Omental fat pad (tissue), 4 donors: ENCODE measurements around the gene C4A. TPM values are rescaled to one million over a fixed set of nuclear protein-coding genes. Genes with fewer than 3 reads are reported as not detected.
"Not testable (repeated sequence)": the region's sequence is repeated elsewhere in the genome, so short reads cannot be mapped to it uniquely, and the experiment has no call there.

ENCODE experiments used
- ATAC-seq: fragments of 150-250 bp; one replicate; pipeline ENCODE4 v1.9.1; 2016; ENCODE audit warnings: mild to moderate bottlenecking, moderate library complexity; ENCODE audit not compliant: low FRiP score
- DNase-seq: peaks from one replicate; pipeline ENCODE4 v3.0.0-alpha.2; 2019; ENCODE audit warnings: low spot score
- CTCF ChIP-seq, 3 donors: fragments of 450-650 bp; IDR thresholded peaks; one replicate each; pipeline ENCODE4 v1.5.1; 2016 to 2017; ENCODE audit warnings: antibody characterized with exemption in 3 of 3, mild to moderate bottlenecking in 3 of 3, moderate library complexity in 2 of 3
- small RNA-seq: library from RNA; depleted of rRNA; stranded (forward); fragments of <200 nt; gene quantifications from one replicate; pipeline ENCODE3, GENCODE V24; 2016
- total RNA-seq, 4 donors: library from RNA; depleted of rRNA; stranded (reverse); fragments of >200 nt; gene quantifications; one replicate each; pipeline ENCODE4 v1.1.0, GENCODE V29; 2016

C4A gene
- total RNA-seq, 4 donors from 2014 or later = 16.6 to 652 (median 239) TPM

- ATAC-seq (no peak), DNase-seq (no peak)
- TF ChIP-seq CTCF (IDR thresholded peaks at IDR 0.05) = no peak
These were observed 64.7 kb downstream of the C4A start for GRCh38 chr6:32046450-32047083.

- DNase-seq (peak; percentile 46), ATAC-seq (peak; percentile 51)
- TF ChIP-seq CTCF (IDR thresholded peaks at IDR 0.05) = no peak
These were observed 65.2 kb downstream of the C4A start for GRCh38 chr6:32047084-32047478.

- DNase-seq = no peak
- no peak for ATAC-seq
- TF ChIP-seq CTCF (IDR thresholded peaks at IDR 0.05) = no peak
These were observed 65.6 kb downstream of the C4A start for GRCh38 chr6:32047539-32047854.

GRCh38 chr6:32047855-32048766 is 66.3 kb downstream of the C4A start:
- DNase-seq (peak; percentile 76), ATAC-seq (peak; percentile 34)
- no peak for TF ChIP-seq CTCF (IDR thresholded peaks at IDR 0.05)

GRCh38 chr6:32049149-32049548 is 67.3 kb downstream of the C4A start:
- DNase-seq = not testable (repeated sequence)

GRCh38 chr6:32049736-32050135 is 67.9 kb downstream of the C4A start:
- DNase-seq, ATAC-seq: not testable (repeated sequence)

More at GRCh38 chr6:32049149-32049548, 67.3 kb downstream of the C4A start:
- not testable (repeated sequence) for ATAC-seq

GRCh38 chr6:32050562-32050961 is 68.7 kb downstream of the C4A start:
- ATAC-seq (no peak), DNase-seq (no peak)
- TF ChIP-seq CTCF (IDR thresholded peaks at IDR 0.05) = no peak

Small RNA genes within 50 kb of the gene (small RNA-seq; reads per million reads assigned to genes)
- gene AL645922.1 = not detected

Other genes starting within 250 kb of the C4A start
- 100 to 1,000 TPM; 244 to 443 (median 336) TPM for gene CLIC1, start 245.5 kb upstream of the C4A start, total RNA-seq
- 10 to 100 TPM in 1 of 4 donors, 1 to 10 TPM in 3; 5.4 to 17.0 (median 7.3) TPM for gene MSH5, start 242.1 kb upstream of the C4A start, total RNA-seq
- gene SAPCD1, start 219.4 kb upstream of the C4A start, total RNA-seq = not detected
- gene VWA7, start 204.7 kb upstream of the C4A start, total RNA-seq = 1 to 10 TPM in 1 of 4 donors, under 1 TPM in 2, not detected in 1; 0.36 to 1.6 (median 0.56) TPM
- gene VARS1, start 186.3 kb upstream of the C4A start, total RNA-seq = 10 to 100 TPM; 31.6 to 47.0 (median 34.6) TPM
- 10 to 100 TPM; 19.8 to 35.1 (median 30.4) TPM for gene LSM2, start 175.1 kb upstream of the C4A start, total RNA-seq
- gene HSPA1L, start 166.8 kb upstream of the C4A start, total RNA-seq = 1 to 10 TPM in 3 of 4 donors, under 1 TPM in 1; 0.48 to 3.0 (median 1.9) TPM
- gene HSPA1A, start 166.5 kb upstream of the C4A start, total RNA-seq = 1,000 to 10,000 TPM in 1 of 4 donors, 100 to 1,000 TPM in 3; 155 to 1,684 (median 309) TPM
- 1,000 to 10,000 TPM in 1 of 4 donors, 100 to 1,000 TPM in 3; 174 to 1,642 (median 258) TPM for gene HSPA1B, start 154.3 kb upstream of the C4A start, total RNA-seq
- 10 to 100 TPM; 44.1 to 63.8 (median 55.2) TPM for gene NEU1, start 119.2 kb upstream of the C4A start, total RNA-seq
- under 1 TPM in 3 of 4 donors, not detected in 1; 0.19 to 0.84 (median 0.38) TPM for gene SLC44A4, start 103.1 kb upstream of the C4A start, total RNA-seq
- 10 to 100 TPM; 17.4 to 25.9 (median 20.0) TPM for gene EHMT2, start 84.4 kb upstream of the C4A start, total RNA-seq
- gene ZBTB12, start 80.0 kb upstream of the C4A start, total RNA-seq = 1 to 10 TPM in 3 of 4 donors, under 1 TPM in 1; 0.48 to 1.9 (median 1.4) TPM
- 10 to 100 TPM; 30.6 to 96.1 (median 46.0) TPM for gene C2, start 54.3 kb upstream of the C4A start, total RNA-seq
- 1,000 to 10,000 TPM in 1 of 4 donors, 100 to 1,000 TPM in 2, 10 to 100 TPM in 1; 16.7 to 1,024 (median 264) TPM for gene CFB, start 36.0 kb upstream of the C4A start, total RNA-seq
- gene NELFE, start 23.1 kb upstream of the C4A start, total RNA-seq = 10 to 100 TPM; 67.0 to 94.0 (median 75.0) TPM
- 10 to 100 TPM; 31.3 to 50.8 (median 44.8) TPM for gene SKIC2, start 22.9 kb upstream of the C4A start, total RNA-seq
- 10 to 100 TPM; 15.6 to 19.9 (median 18.4) TPM for gene DXO, start 9.9 kb upstream of the C4A start, total RNA-seq
- 100 to 1,000 TPM in 3 of 4 donors, 10 to 100 TPM in 1; 15.4 to 912 (median 204) TPM for gene C4B, start 32.7 kb downstream of the C4A start, total RNA-seq
- gene CYP21A2, start 56.4 kb downstream of the C4A start, total RNA-seq = 1 to 10 TPM in 3 of 4 donors, under 1 TPM in 1; 0.63 to 5.7 (median 2.8) TPM
- 100 to 1,000 TPM; 129 to 311 (median 137) TPM for gene TNXB, start 127.3 kb downstream of the C4A start, total RNA-seq
- gene ATF6B, start 146.2 kb downstream of the C4A start, total RNA-seq = 10 to 100 TPM; 23.2 to 44.3 (median 24.4) TPM
- 1 to 10 TPM; 2.1 to 3.9 (median 2.7) TPM for gene FKBPL, start 148.2 kb downstream of the C4A start, total RNA-seq
- gene PRRT1, start 169.9 kb downstream of the C4A start, total RNA-seq = 1 to 10 TPM in 1 of 4 donors, under 1 TPM in 3; 0.24 to 1.0 (median 0.34) TPM
- gene PPT2, start 172.1 kb downstream of the C4A start, total RNA-seq = 100 to 1,000 TPM in 1 of 4 donors, 10 to 100 TPM in 3; 21.5 to 161 (median 34.3) TPM
- 10 to 100 TPM in 3 of 4 donors, 1 to 10 TPM in 1; 8.9 to 17.3 (median 13.3) TPM for gene EGFL8, start 182.5 kb downstream of the C4A start, total RNA-seq
- 10 to 100 TPM; 26.4 to 40.9 (median 35.7) TPM for gene AGPAT1, start 194.0 kb downstream of the C4A start, total RNA-seq
- gene RNF5, start 196.3 kb downstream of the C4A start, total RNA-seq = 10 to 100 TPM; 35.1 to 59.1 (median 50.6) TPM
- gene AGER, start 202.2 kb downstream of the C4A start, total RNA-seq = 1 to 10 TPM in 3 of 4 donors, under 1 TPM in 1; 0.48 to 9.3 (median 1.2) TPM
- 10 to 100 TPM; 27.7 to 65.3 (median 34.6) TPM for gene PBX2, start 208.1 kb downstream of the C4A start, total RNA-seq
- 10 to 100 TPM in 3 of 4 donors, 1 to 10 TPM in 1; 9.7 to 28.3 (median 23.2) TPM for gene GPSM3, start 210.6 kb downstream of the C4A start, total RNA-seq
- gene NOTCH4, start 242.0 kb downstream of the C4A start, total RNA-seq = 100 to 1,000 TPM in 1 of 4 donors, 10 to 100 TPM in 3; 15.1 to 208 (median 49.7) TPM